ENCODE results near the gene L2HGDH.

The L2HGDH gene

GRCh38 chr14:50352584-50352983 lies 40.6 kb upstream of the L2HGDH start:
- no peaks in the 10 kb centered on the region for H3K27me3 ChIP-seq (ENCODE audit: insufficient read depth, poor library complexity, severe bottlenecking)
- no peak overlapping the region for H3K4me3 ChIP-seq (replicated peaks; ENCODE audit: insufficient read depth, low read length)
- no peak overlapping the region for H3K27ac ChIP-seq (replicated peaks)
- TF ChIP-seq GABPA (IDR thresholded peaks at IDR 0.05; ENCODE audit: low read depth) (no peak), POLR2AphosphoS5 (IDR thresholded peaks at IDR 0.05; ENCODE audit: low read depth) (no peak), CTCF (IDR thresholded peaks at IDR 0.05; ENCODE audit: insufficient read depth, low read length) (no peak)
- no peak for DNase-seq (ENCODE audit: low read depth in 1 of 2, low spot score in 1 of 2)

- peak in 1 of 2 experiments; percentile 14 for DNase-seq (ENCODE audit: low read depth in 1 of 2, low spot score in 1 of 2)
- no peak overlapping the region for H3K27ac ChIP-seq (replicated peaks)
- no peaks in the 10 kb centered on the region for H3K27me3 ChIP-seq (ENCODE audit: insufficient read depth, poor library complexity, severe bottlenecking)
- TF ChIP-seq GABPA (IDR thresholded peaks at IDR 0.05; ENCODE audit: low read depth) (no peak), SPI1 (IDR thresholded peaks at IDR 0.05; ENCODE audit: borderline replicate concordance, low read depth) (peak; percentile 86)
- H3K4me3 ChIP-seq (replicated peaks; ENCODE audit: insufficient read depth, low read length), result no peak overlapping the region
Measured at GRCh38 chr14:50350975-50351374, 38.9 kb upstream of the L2HGDH start.

GRCh38 chr14:50348933-50349332 lies 36.9 kb upstream of the L2HGDH start:
- Histone ChIP-seq H3K27ac (replicated peaks) (no peak overlapping the region), H3K4me3 (replicated peaks; ENCODE audit: insufficient read depth, low read length) (no peak overlapping the region), H3K27me3 (ENCODE audit: insufficient read depth, poor library complexity, severe bottlenecking) (no peaks in the 10 kb centered on the region)
- TF ChIP-seq CTCF (IDR thresholded peaks at IDR 0.05; ENCODE audit: insufficient read depth, low read length) (no peak), REST (IDR thresholded peaks at IDR 0.05; ENCODE audit: insufficient replicate concordance, low read depth) (no peak), GABPA (IDR thresholded peaks at IDR 0.05; ENCODE audit: low read depth) (no peak), SPI1 (IDR thresholded peaks at IDR 0.05; ENCODE audit: borderline replicate concordance, low read depth) (no peak), POLR2AphosphoS5 (IDR thresholded peaks at IDR 0.05; ENCODE audit: low read depth) (no peak)
- DNase-seq (ENCODE audit: low read depth in 1 of 2, low spot score in 1 of 2), result no peak

GRCh38 chr14:50347521-50347920 lies 35.5 kb upstream of the L2HGDH start:
- Histone ChIP-seq H3K27ac (replicated peaks) (no peak overlapping the region), H3K27me3 (ENCODE audit: insufficient read depth, poor library complexity, severe bottlenecking) (no peaks in the 10 kb centered on the region), H3K4me3 (replicated peaks; ENCODE audit: insufficient read depth, low read length) (no peak overlapping the region)
- no peak for DNase-seq (ENCODE audit: low read depth in 1 of 2, low spot score in 1 of 2)
- no peak for TF ChIP-seq POLR2AphosphoS5 (IDR thresholded peaks at IDR 0.05; ENCODE audit: low read depth)
- no peak for TF ChIP-seq GABPA (IDR thresholded peaks at IDR 0.05; ENCODE audit: low read depth)
- no peak for TF ChIP-seq CTCF (IDR thresholded peaks at IDR 0.05; ENCODE audit: insufficient read depth, low read length)
- no peak for TF ChIP-seq SPI1 (IDR thresholded peaks at IDR 0.05; ENCODE audit: borderline replicate concordance, low read depth)
- TF ChIP-seq REST (IDR thresholded peaks at IDR 0.05; ENCODE audit: insufficient replicate concordance, low read depth), result no peak
